ENCODE measurements around the gene FBH1. TPM values are rescaled to one million over a fixed set of nuclear protein-coding genes. Genes with fewer than 3 reads are reported as not detected.
A peak's percentile ranks its signal among the peaks of the same experiment; 100 is the strongest.

The FBH1 gene
- total RNA-seq, 1 donor from 2014 or later: 71.5 TPM

- H3K9ac ChIP-seq (ENCODE audit: low read length): no peak overlapping the region
- H3K9me3 ChIP-seq (ENCODE audit: insufficient read depth, low read depth, low read length): no peaks in the 10 kb centered on the region
- H3K27me3 ChIP-seq (ENCODE audit: insufficient read depth, low read length): no peaks in the 10 kb centered on the region
- H3K36me3 ChIP-seq (ENCODE audit: insufficient read depth, low read length): peaks cover 10% of the 10 kb centered on the region
- Mint-ChIP-seq H3K36me3 (ENCODE audit: low read depth, unreplicated experiment) (peaks cover 10% of the 10 kb centered on the region), H3K9me3 (ENCODE audit: unreplicated experiment) (peaks cover 3% of the 10 kb centered on the region), H3K4me1 (ENCODE audit: low read depth, unreplicated experiment) (peaks cover 23% of the 10 kb centered on the region), H3K27ac (ENCODE audit: unreplicated experiment) (no peak overlapping the region), H3K27me3 (ENCODE audit: low read depth, unreplicated experiment) (no peaks in the 10 kb centered on the region), H3K4me3 (ENCODE audit: unreplicated experiment) (no peak overlapping the region)
- H3K27ac ChIP-seq (ENCODE audit: low read depth, low read length): no peak overlapping the region
- no peak overlapping the region for H2AFZ ChIP-seq (ENCODE audit: low read depth, low read length)
- DNase-seq (ENCODE audit: low read depth) (no peak), FAIRE-seq (no peak)
- H3K4me3 ChIP-seq (ENCODE audit: insufficient read depth, low read depth, low read length): no peak overlapping the region
- TF ChIP-seq CTCF (IDR thresholded peaks at IDR 0.05; ENCODE audit: insufficient read depth, low read depth, low read length) (no peak), EZH2 (IDR thresholded peaks at IDR 0.05; ENCODE audit: insufficient read depth, low read length) (no peak)
- H3K4me2 ChIP-seq (ENCODE audit: low read length): no peak overlapping the region
- H3K79me2 ChIP-seq (ENCODE audit: insufficient read depth, low read length): no peaks in the 10 kb centered on the region
- no peaks in the 10 kb centered on the region for H4K20me1 ChIP-seq (ENCODE audit: insufficient read depth, low read length)
- H3K4me1 ChIP-seq (ENCODE audit: insufficient read depth, low read length): peaks cover 29% of the 10 kb centered on the region
These were observed 52.0 kb downstream of the FBH1 start for GRCh38 chr10:5942001-5942400.

GRCh38 chr10:5942474-5942873 lies 52.4 kb downstream of the FBH1 start:
- Histone ChIP-seq H3K4me1 (ENCODE audit: insufficient read depth, low read length) (peaks cover 29% of the 10 kb centered on the region), H3K9me3 (ENCODE audit: insufficient read depth, low read depth, low read length) (no peaks in the 10 kb centered on the region), H3K27me3 (ENCODE audit: insufficient read depth, low read length) (no peaks in the 10 kb centered on the region), H3K36me3 (ENCODE audit: insufficient read depth, low read length) (peaks cover 7% of the 10 kb centered on the region), H3K27ac (ENCODE audit: low read depth, low read length) (no peak overlapping the region), H3K9ac (ENCODE audit: low read length) (no peak overlapping the region), H4K20me1 (ENCODE audit: insufficient read depth, low read length) (no peaks in the 10 kb centered on the region), H3K4me2 (ENCODE audit: low read length) (no peak overlapping the region), H2AFZ (ENCODE audit: low read depth, low read length) (no peak overlapping the region), H3K79me2 (ENCODE audit: insufficient read depth, low read length) (no peaks in the 10 kb centered on the region), H3K4me3 (ENCODE audit: insufficient read depth, low read depth, low read length) (no peak overlapping the region)
- Mint-ChIP-seq H3K36me3 (ENCODE audit: low read depth, unreplicated experiment) (peaks cover 9% of the 10 kb centered on the region), H3K27me3 (ENCODE audit: low read depth, unreplicated experiment) (no peaks in the 10 kb centered on the region), H3K4me1 (ENCODE audit: low read depth, unreplicated experiment) (peaks cover 23% of the 10 kb centered on the region), H3K9me3 (ENCODE audit: unreplicated experiment) (peaks cover 3% of the 10 kb centered on the region), H3K4me3 (ENCODE audit: unreplicated experiment) (no peak overlapping the region), H3K27ac (ENCODE audit: unreplicated experiment) (no peak overlapping the region)
- TF ChIP-seq CTCF (IDR thresholded peaks at IDR 0.05; ENCODE audit: insufficient read depth, low read depth, low read length): no peak
- no peak for TF ChIP-seq EZH2 (IDR thresholded peaks at IDR 0.05; ENCODE audit: insufficient read depth, low read length)
- DNase-seq (ENCODE audit: low read depth): no peak
- no peak for FAIRE-seq

GRCh38 chr10:5943536-5943935 lies 53.5 kb downstream of the FBH1 start:
- FAIRE-seq (no peak), DNase-seq (ENCODE audit: low read depth) (peak; percentile 62)
- H2AFZ ChIP-seq (ENCODE audit: low read depth, low read length): peak overlapping the region; percentile 16
- H3K9ac ChIP-seq (ENCODE audit: low read length): peak overlapping the region; percentile 83
- H3K27me3 ChIP-seq (ENCODE audit: insufficient read depth, low read length): no peaks in the 10 kb centered on the region
- H3K27ac ChIP-seq (ENCODE audit: low read depth, low read length): peak overlapping the region; percentile 100
- peak overlapping the region; percentile 27 for H3K4me3 Mint-ChIP-seq (ENCODE audit: unreplicated experiment)
- no peaks in the 10 kb centered on the region for H3K9me3 ChIP-seq (ENCODE audit: insufficient read depth, low read depth, low read length)
- H3K27me3 Mint-ChIP-seq (ENCODE audit: low read depth, unreplicated experiment): no peaks in the 10 kb centered on the region
- H3K4me3 ChIP-seq (ENCODE audit: insufficient read depth, low read depth, low read length): no peak overlapping the region
- peaks cover 29% of the 10 kb centered on the region for H3K4me1 ChIP-seq (ENCODE audit: insufficient read depth, low read length)
- no peak for TF ChIP-seq EZH2 (IDR thresholded peaks at IDR 0.05; ENCODE audit: insufficient read depth, low read length)
- TF ChIP-seq CTCF (IDR thresholded peaks at IDR 0.05; ENCODE audit: insufficient read depth, low read depth, low read length): no peak
- peaks cover 1% of the 10 kb centered on the region for H3K9me3 Mint-ChIP-seq (ENCODE audit: unreplicated experiment)
- H3K4me1 Mint-ChIP-seq (ENCODE audit: low read depth, unreplicated experiment): peaks cover 23% of the 10 kb centered on the region
- no peaks in the 10 kb centered on the region for H4K20me1 ChIP-seq (ENCODE audit: insufficient read depth, low read length)
- H3K79me2 ChIP-seq (ENCODE audit: insufficient read depth, low read length): no peaks in the 10 kb centered on the region
- peak overlapping the region; percentile 26 for H3K27ac Mint-ChIP-seq (ENCODE audit: unreplicated experiment)
- H3K36me3 Mint-ChIP-seq (ENCODE audit: low read depth, unreplicated experiment): no peaks in the 10 kb centered on the region
- H3K4me2 ChIP-seq (ENCODE audit: low read length): peak overlapping the region; percentile 60
- no peaks in the 10 kb centered on the region for H3K36me3 ChIP-seq (ENCODE audit: insufficient read depth, low read length)
